Thyroid gland (tissue), 4 donors: Measurements from ENCODE around the gene PLXNA1. TPM values are rescaled to one million over a fixed set of nuclear protein-coding genes. Genes with fewer than 3 reads are reported as not detected.

Experiments
- DNase-seq, 2 donors: peaks; one replicate each; pipeline ENCODE4 v3.0.0-alpha.2; 2019
- H3K27ac ChIP-seq, 3 donors: fragments of 200-600 bp; sonication (generic); 1 replicate in 2 of 3; 2 replicates in 1 of 3; pipeline ENCODE4 v1.5.1; 2016 to 2019; ENCODE audit warnings: mild to moderate bottlenecking in 1 of 3, moderate library complexity in 1 of 3
- H3K27me3 ChIP-seq: fragments of 200-600 bp; sonication (generic); one replicate; pipeline ENCODE4 v1.5.1; 2019
- H3K36me3 ChIP-seq, 2 donors: fragments of 200-600 bp; sonication (generic); one replicate each; pipeline ENCODE4 v1.5.1; 2016 to 2019
- H3K4me1 ChIP-seq, 2 donors: fragments of 200-600 bp; sonication (generic); one replicate each; pipeline ENCODE4 v1.5.1; 2017 to 2019
- H3K4me3 ChIP-seq, 3 donors: fragments of 200-600 bp; sonication (generic); replicated peaks in 1 of 3; 1 replicate in 2 of 3; 2 replicates in 1 of 3; pipeline ENCODE4 v1.5.1; 2016; ENCODE audit warnings: mild to moderate bottlenecking in 1 of 3
- H3K9me3 ChIP-seq: fragments of 200-600 bp; sonication (generic); one replicate; pipeline ENCODE4 v1.5.1; 2017
- POLR2A ChIP-seq, 2 donors: fragments of 450-650 bp; IDR thresholded peaks; one replicate each; pipeline ENCODE4 v1.6.1; 2017; ENCODE audit warnings: antibody characterized with exemption in 2 of 2, mild to moderate bottlenecking in 2 of 2, moderate library complexity in 1 of 2
- WGBS, 2 donors: methylation state at CpG; one replicate each; pipeline ENCODE4 v1.1.5; 2017; 5-methylcytosine and 5-hydroxymethylcytosine counted together
- intact Hi-C: fragments of 100-400 bp; cut with DNase I; formaldehyde crosslinking; loops from one replicate; pipeline ENCODE4 v1.15.1; 2023
- total RNA-seq, 4 donors: library from RNA; depleted of rRNA; stranded (reverse); fragments of >200 nt; gene quantifications; one replicate each; pipeline ENCODE4 v1.2.3, GENCODE V29; 2016
- TF ChIP-seq, protein P1 (sequence below), 6 experiments: fragments of 200-600 bp in 3 of 6; fragments of 450-650 bp in 3 of 6; sonication (generic) in 3 of 6; IDR thresholded peaks; one replicate each; pipeline ENCODE4 v1.5.1; 2016 to 2019; ENCODE audit warnings: antibody characterized with exemption in 6 of 6, mild to moderate bottlenecking in 2 of 6, inconsistent platforms in 1 of 6, moderate library complexity in 1 of 6

PLXNA1 gene
- total RNA-seq, 4 donors from 2014 or later: 16.0 to 28.0 (median 22.8) TPM

DNA sequence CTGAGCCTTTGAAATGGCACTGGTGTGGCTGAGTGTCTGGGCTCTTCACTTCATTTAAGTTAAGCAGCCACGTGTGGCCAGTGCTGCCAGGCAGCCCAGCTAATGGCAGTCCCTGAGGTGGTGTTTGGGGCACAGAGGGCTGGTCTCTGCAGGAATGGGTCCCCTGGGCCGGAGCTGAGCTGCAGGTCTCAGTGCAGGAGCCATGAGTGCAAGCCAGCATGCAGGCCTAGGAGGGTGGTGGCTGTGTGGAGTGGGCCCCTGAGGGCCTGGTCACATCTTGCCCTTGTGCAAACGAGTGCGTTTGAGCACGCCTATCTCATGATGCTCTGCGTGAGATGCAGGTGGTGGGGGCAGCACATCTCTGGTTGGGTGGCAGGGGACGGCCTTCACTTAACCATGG lies 48.9 kb downstream of the PLXNA1 start:
- peaks cover 33 to 36% of the 10 kb centered on the region in 2 donors for H3K36me3 ChIP-seq
- no peak for DNase-seq
- TF ChIP-seq, protein P1, sequence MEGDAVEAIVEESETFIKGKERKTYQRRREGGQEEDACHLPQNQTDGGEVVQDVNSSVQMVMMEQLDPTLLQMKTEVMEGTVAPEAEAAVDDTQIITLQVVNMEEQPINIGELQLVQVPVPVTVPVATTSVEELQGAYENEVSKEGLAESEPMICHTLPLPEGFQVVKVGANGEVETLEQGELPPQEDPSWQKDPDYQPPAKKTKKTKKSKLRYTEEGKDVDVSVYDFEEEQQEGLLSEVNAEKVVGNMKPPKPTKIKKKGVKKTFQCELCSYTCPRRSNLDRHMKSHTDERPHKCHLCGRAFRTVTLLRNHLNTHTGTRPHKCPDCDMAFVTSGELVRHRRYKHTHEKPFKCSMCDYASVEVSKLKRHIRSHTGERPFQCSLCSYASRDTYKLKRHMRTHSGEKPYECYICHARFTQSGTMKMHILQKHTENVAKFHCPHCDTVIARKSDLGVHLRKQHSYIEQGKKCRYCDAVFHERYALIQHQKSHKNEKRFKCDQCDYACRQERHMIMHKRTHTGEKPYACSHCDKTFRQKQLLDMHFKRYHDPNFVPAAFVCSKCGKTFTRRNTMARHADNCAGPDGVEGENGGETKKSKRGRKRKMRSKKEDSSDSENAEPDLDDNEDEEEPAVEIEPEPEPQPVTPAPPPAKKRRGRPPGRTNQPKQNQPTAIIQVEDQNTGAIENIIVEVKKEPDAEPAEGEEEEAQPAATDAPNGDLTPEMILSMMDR (IDR thresholded peaks at IDR 0.05): no peak
- no peak for TF ChIP-seq POLR2A (IDR thresholded peaks at IDR 0.05)
- no peak overlapping the region for H3K4me3 ChIP-seq
- 92 to 98% methylated on average over 7 of the region's 7 CpGs for WGBS, 2 donors
- no peaks in the 10 kb centered on the region for H3K27me3 ChIP-seq
- intact Hi-C loops: no loop called here
- H3K27ac ChIP-seq: no peak overlapping the region
- H3K4me1 ChIP-seq: peaks cover 0 to 4% of the 10 kb centered on the region in 2 donors
- no peaks in the 10 kb centered on the region for H3K9me3 ChIP-seq

DNA sequence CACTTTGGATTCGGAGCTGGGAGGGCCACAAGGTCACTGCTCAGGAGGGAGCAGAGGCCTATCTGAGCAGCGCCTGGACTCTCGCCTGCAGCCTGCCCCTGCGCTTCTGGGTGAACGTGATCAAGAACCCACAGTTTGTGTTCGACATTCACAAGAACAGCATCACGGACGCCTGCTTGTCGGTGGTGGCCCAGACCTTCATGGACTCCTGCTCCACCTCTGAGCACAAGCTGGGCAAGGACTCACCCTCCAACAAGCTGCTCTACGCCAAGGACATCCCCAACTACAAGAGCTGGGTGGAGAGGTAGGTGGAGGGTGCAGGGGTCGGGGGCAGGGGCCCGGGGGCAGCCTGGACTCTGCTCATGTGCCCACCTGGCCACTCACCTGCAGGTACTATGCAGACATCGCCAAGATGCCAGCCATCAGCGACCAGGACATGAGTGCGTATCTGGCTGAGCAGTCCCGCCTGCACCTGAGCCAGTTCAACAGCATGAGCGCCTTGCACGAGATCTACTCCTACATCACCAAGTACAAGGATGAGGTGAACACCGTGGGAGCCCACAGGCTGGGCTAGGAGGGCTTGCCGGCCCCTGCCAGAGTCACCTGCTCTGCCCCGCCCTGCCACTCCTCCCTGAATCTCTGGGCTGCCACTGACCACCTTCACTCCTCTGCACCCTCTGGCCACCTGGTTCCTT lies 49.5 kb downstream of the PLXNA1 start:
- peaks cover 0 to 4% of the 10 kb centered on the region in 2 donors for H3K4me1 ChIP-seq
- peaks cover 33 to 36% of the 10 kb centered on the region in 2 donors for H3K36me3 ChIP-seq
- no peak for TF ChIP-seq POLR2A (IDR thresholded peaks at IDR 0.05)
- DNase-seq: no peak
- no peaks in the 10 kb centered on the region for H3K9me3 ChIP-seq
- no peak overlapping the region for H3K27ac ChIP-seq
- 73 to 88% methylated on average over 3 to 19 of the region's 21 CpGs for WGBS, 2 donors
- H3K27me3 ChIP-seq: no peaks in the 10 kb centered on the region
- intact Hi-C loops: no loop called here
- no peak overlapping the region for H3K4me3 ChIP-seq

Other genes starting within 250 kb of the PLXNA1 start
- gene PRR23E, start 210.0 kb downstream of the PLXNA1 start, total RNA-seq: not detected